HG02938 (cell line): Measurements from ENCODE around the gene STX16.

Source experiments
- ATAC-seq: cut with Tn5 transposase; IDR thresholded peaks from one replicate; pipeline ENCODE4 v1.9.1; 2021; ENCODE audit warnings: mild to moderate bottlenecking, moderate library complexity; ENCODE audit not compliant: unreplicated experiment

STX16 gene, protein sequence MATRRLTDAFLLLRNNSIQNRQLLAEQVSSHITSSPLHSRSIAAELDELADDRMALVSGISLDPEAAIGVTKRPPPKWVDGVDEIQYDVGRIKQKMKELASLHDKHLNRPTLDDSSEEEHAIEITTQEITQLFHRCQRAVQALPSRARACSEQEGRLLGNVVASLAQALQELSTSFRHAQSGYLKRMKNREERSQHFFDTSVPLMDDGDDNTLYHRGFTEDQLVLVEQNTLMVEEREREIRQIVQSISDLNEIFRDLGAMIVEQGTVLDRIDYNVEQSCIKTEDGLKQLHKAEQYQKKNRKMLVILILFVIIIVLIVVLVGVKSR

DNA sequence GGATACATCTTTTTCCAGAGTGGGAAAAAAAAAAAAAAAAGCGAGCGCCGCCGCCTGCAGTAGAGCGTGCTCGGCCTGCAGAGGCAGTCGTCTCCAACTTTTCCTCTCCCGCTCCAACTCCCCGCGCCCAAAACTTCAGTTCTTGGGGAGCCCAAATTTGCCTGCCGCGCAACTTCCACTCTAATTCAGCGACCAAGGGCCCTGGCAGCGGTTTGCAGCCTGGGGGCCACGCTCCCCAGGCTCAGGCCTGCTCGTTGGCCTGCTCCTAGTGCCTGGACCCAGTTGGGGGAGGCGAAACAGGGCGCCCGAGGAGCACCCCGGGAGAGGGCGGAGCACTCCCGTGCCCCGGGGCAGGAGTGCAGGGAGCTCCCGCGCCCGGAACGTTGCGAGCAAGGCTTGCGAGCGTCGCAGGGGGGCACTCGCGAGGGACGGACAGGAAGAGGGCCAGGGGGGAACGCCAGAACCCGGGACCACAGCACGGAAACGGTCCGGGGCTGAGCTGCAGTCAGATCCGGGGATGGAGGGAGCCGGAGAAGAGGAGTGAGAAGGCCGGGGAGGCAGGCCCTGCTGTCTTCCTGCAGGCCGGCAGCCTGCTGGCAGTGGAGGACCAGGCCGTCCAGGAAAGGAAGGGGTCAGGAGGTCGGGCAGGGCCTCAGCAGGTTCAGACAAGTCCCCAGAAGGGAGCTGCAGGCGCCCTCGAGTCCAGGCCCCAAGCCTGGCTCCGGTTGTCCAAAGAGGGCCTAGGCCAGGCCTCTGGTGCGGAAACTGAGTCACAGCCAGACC, at the start of gene STX16:
STX16 (plus strand) TSS at position 508 of the 783 bp plus-strand sequence. CDS start 724 bp downstream, outside the sequence.
- ATAC-seq: peak; percentile 56

DNA sequence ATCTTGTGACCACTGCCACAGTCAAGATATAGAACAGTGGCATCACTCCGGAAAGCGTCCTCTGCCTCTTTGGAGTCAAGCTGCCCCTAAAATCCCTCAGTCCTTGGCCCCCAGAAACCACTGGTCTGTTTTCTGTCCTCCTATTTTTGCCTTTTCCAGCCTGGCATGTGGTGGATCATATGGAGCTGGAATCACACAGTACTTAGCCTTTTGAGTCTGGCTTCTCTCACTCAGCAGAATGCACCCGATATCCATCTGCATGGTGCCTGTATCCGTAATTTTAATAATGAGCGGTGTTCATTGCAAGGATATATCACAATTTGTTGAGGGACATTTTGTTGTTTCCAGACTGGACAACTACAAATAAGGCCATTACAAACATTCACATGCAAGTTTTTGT, 49.0 kb upstream of the STX16 start:
- no peak for ATAC-seq

DNA sequence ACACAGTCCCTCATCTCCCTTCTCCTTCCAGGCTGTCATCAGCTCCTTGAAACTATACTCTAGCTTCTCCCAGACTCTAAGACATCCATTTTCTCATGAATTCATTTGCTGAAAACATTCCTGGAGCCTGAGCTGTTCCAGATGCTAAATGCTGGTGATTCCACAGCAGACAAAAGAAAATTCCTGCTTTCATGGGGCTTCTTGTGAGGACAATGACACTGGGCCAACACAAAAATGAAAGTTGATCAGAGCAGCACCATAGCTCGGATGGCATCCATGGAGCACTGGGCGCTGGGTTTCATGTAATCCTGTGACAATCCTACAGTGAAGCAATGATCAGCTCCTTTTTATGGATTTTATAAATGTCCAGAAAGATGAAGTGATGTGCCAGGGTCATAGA, 47.4 kb upstream of the STX16 start:
- no peak for ATAC-seq

DNA sequence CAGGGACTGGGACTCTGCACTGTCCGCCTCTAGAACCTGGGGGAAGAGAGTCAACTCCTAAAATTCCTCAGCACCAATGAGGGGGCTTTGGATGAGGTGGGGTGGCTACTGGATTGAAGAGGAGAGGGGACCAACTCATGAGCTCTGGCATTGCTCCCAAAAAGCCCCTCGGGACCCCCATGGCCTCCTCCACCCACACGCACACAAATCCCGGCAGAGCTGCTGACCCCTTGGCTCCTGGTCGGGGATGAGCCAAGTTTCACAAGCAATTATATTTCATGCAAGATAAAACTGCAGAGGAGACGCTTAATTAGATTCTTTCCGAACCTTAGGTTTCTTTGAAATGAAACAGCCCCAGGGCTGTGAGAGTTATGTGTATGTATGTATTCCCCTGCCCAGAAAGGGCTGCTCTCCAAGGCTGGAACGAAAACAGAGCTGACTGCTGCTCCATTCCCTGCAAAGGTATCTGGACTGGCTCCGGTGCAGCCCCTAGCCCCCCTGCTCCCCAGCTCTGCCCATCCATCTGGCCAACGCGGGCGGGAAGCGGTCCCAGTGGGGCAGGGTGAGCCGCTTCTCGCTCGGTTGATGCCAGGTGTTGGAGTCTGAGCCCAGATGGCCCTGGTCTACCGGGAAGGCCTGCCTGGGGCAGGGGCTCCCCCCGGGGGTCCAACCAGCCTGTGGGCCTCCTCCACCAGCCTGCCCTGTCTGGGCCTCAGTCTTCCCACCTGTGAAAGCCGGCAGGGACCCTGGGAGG, 46.8 kb upstream of the STX16 start:
- no peak for ATAC-seq

DNA sequence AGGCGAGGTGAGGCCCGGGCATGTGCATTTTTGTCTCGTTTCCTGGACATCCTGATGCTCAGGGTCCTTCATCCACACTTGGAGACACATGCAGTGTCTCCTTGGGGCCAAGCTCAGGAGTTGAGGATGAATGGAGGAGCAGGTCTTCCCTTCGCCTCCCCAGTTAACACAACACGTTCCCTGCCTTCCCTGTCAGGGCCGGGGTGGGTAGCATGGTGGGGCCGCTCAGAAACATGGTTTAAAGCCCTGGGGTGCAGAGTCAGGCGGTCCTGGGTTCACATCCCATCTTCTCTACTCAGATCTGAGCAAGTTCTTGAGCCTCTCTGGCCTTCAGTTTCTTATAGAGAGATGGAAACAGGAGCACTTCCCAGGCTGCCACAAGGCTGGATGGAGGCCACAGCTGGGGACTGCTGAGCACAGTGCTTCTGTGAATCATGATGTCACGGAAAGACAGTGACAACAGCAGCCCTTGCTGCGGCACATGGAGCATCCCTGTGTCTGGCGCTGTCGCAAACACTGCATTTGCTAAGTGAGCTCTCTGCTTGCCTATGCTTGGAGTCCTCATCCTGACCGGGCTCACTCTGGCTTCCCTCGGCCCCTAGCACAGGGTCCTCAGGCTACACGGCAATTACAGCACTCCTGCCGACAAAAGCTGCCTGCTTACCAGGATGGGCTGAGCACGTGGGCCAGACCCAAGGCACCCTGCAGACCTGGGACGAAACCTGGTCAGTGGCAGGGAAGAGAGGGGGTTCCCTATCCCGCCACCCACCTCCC, 45.6 kb upstream of the STX16 start:
- ATAC-seq: no peak

DNA sequence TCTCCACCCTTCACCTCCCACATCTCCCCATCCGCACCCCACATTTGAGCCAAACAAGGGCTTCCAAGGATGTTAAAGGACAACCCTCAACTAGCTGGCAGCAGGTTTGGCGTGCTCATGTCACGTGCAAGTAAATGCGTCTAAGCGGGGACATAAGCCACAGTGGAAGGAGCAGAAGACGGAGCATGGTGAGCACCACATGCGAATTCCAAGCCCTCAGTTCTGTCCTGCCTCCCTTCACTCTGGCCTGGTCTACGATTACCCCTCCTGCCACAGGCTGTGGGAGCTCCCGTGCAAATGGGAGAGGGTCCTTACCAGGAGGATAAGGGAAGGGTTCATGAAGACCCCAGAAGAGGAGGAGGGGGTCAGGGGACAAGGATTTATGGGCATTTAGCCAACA, 44.9 kb upstream of the STX16 start:
- no peak for ATAC-seq

DNA sequence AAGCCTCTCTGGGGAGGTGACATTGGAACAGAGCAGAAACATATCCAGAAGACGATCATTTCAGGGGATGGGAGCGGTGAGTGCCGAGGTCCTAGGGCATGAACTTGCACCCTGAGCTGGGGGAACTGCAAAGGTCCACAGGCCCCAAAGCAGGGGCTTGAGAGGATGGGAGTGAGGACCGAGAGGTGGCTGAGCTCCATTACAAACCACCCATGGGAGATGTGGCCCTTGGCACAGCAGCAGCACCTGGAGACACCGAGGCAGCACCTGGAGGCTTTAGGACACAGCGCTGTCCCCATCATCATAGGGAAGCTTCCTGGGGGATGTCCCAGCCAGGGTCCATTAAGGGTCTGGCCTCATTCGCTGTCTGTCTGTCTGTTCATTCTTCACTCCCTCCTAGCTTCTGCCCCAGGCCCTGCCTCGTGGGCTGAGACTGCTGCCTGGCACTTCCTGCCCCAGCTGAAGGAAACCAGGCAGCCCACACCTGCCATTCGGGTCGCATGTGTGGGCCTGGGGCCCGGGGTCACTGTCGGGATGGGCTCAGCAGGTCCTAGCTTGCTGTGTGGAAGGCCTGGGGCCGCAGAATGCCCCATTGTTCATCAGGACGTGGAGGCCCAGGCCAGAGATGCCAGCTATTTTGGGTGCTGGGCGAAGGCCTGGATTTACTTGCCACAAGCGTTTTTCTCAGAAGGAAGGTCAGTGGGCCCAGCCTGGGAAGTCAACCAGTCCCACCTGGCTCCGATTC, 42.8 kb upstream of the STX16 start:
- ATAC-seq: no peak

DNA sequence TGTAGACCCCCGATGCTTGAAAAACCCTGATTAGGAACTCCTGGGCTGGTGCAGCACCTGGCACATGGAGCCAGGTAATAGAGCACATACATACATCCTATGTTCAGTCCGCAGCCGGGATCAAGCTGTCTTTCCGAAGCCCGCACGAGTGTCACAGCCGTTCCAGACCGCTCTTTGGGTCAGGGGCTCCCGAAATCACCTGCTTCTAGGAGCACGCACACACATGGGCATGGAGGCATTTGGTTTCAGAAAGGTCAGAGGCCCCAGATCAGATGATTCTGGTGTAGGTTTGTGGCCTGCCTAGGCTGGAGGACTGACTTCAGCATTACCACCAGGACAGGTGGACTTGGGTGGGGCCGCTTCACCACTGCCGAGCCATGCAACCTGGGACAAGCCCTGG, 42.1 kb upstream of the STX16 start:
- no peak for ATAC-seq

DNA sequence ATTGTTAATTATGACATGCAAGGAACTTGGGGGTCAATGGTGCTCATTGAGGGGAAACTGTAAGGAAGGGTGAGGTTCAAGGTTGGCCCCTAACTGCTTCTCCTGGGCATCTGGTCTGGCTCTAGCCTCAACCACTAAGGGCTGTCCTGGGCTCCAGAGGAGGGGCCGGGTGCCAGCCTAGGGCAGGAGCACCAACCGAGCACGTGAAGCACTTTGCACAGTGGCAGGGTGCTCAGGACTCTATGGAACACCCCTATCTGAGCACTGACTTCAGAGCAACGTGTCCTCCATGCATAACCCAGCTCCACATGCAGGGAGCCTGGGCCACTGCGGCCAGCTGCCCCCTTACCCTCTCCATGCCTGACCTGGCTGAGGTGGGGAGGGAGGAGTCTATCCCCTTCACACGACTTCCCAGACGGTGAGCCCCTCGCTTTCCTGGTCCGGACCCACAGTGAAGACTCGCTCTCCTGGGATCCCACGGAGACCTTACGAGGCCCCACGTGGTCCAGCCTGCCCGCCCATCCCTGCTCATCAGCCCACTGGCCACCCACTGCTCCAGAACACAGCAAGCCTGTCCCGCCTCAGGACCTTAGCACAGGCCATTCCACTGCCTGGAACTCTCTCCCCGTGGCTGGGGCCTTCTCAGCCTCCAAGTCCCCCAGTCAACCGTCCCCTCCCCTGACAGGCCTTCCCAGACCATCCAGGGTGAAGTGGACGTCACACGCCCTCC, 40.8 kb upstream of the STX16 start:
- no peak for ATAC-seq

DNA sequence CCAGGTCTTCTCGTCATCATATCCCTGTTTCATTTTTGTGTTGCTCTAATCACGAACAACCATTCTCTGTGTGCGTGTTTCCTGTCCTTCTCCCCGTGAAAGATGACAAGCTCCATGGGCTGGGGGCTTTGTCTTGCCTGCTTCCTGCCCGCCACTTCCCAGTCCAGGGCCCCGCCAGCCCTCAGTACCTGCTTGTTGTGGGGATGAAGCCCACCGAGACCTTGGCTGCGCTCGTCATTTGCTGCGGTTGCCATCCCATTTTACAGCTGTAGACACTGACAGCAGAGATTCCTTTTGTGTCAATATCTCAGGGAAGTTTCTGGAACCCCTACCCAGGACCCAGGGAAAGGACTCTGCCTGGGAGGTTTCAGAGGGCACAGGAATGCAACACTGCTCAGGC, 40.3 kb upstream of the STX16 start:
- no peak for ATAC-seq

DNA sequence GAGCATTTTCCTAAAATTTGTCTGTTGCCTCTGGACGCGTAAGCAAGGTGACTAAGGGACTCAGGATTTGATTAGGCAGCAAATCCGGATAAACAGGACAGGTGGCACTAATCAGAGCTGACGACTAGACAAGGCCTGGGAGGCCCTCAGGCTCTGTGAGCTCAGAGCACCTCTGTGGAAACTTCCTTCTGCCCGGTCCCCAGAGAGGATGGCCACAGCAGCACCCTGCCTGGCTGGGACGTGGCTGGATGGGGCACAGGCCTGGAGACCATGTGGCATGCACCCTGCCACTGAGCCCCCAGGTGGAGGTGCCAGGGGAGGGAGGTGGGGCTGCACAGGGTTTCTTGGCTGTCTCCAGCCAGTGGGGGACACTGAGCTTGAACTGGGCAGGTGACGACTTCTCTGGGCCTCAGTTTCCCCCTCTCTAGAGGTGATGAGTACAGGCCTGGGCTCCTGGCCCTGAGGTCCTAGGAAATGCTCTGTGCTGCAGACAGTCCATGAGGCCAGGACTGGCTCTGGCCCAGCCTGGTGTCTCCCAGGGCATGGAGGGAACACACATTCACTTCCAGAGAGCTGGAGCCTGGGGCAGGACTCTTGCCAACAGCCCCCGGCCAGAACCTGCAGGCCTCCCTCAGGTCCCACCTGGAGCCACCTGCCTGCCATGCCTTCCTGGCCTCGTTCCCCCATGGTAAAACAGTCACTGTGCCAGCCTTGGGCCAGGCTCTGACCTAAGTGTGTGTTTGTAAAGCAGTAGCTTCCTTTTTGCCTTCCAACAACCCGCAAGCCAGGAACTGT, 39.6 kb upstream of the STX16 start:
- no peak for ATAC-seq

DNA sequence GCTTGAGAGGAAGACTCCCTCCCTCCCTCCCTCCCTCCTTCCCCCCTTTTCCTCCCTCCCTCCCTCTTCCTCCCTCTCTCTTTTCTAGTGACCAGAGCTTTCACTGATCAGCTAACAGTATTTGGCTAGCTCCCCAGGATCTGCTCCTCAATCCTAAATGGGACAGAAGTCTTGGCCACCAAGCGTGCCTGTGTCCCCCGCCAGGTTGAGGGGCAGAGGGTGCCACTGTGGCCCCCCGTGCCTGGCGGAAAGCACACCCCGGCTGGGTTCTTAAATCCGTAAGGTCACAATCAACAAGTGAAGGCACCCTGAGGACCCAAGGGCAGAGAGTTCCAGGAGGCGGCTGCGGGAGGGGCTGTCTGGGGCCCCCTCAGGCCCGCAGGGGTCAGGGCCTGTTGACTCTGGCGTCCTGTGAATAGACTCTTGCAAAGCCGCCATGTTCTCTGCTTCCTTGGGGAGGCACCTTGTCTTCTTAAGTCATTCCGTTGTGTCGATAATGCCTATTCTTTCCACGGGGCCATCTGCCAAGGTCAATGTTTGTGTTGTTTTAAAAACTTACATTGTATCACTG, 38.9 kb upstream of the STX16 start:
- no peak for ATAC-seq

DNA sequence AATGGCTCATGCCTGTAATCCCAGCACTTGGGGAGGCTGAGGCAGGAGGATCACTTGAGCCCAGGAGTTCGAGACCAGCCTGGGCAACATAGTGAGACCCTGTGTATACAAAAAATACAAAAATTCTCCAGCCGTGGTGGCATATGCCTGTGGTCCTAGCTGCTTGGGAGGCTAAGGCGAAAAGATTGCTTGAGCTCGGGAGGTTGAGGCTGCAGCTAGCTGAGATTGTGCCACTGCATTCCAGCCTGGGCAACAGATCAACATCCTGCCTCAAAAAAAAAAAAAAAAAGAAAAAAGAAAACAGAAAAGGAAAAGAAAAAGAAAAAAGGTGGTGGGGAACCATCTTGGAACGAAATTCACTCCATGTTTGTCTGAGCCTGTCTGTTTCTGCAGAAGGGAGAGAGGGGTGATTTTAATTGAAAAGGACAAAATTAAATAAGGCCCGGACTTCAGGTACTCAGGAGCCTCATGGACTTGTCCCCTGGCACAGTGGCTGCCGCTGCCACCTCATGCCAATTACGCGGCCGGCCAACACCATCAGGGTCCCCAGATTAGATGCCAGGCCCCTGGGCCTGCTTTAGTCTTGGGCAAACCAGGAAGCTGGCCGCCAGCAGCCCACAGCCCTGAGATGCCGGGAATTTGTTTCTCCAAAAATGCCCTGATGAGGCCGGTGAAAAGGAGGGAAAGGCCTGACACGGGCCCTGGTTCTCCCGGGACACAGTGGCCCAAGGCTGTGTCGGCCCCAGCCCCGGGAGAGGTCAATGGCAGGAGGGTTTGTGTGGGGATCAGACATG, 37.8 kb upstream of the STX16 start:
- ATAC-seq: no peak

DNA sequence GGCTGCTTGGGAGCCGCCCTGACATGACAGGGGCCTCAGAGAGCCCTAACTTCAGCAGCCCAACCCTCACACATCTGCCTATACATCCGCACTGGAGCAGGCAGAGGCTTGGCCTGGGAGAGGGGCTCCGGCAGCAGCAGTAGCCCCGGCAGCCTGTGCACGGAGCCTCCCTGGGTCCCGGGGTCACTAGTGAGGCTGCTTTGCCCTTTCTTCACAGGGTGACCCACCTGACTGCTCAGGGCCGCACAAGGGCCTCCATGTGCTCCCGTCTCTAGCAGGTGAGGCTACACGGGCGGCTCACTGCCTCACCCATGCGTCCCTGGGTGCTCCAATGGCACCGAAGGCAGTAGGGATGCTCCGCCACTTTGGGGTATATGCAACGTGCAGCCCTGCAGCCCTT, 36.7 kb upstream of the STX16 start:
- no peak for ATAC-seq

DNA sequence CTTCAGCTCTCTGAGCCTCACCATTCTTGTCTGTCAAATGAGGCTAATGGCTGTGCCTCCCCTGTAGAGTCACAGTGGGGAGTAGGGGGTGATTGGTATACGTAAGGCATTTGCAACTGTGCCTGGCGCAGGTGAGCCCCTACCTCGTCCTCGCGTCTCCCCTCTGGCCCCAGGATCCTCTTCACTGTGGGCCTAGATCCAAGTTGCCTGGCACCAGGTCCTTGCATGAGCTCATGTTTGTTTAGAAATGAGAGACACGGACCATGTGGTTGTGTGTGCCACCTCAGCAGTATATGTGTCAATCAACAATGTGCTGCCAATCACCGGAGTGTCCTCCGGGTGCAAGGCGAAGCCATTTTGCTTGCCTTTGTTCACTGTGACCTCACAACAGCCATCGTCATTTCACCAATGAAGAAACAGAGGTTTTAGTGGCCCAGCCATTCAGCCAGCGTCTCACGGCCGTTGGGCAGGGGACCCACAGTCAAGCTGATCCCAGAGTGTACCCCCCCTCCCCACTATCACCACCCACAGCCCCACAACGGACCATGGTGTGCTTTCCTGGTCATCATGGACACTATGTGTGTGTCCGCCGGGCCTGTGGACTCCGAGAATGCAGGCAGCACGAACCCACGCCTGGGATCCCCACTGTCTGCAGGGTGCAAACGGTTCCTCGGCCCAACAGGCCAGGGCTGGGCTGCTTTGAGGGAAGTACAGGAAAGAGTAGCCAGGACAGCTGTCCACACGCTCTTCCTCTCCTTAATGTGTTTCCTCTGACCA, 35.9 kb upstream of the STX16 start:
- ATAC-seq: no peak

DNA sequence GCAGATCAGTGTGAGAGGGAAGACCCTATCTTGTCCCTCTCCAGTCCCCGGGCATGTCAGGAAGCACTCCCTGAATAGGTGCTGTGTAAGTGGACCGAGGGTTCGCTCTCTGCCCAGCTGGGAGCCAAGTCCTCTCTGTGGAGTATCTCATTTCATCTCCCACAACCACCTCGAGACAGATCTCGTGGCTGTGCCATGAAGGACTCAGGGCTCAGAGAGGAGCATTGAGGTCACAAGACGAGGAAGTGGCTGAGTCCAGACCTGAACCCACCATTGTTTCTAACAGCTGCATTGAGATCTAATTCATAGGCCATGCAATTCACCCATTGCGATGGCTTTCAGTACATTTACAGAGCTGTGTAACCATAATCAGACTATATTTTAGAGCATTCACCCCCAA, 34.7 kb upstream of the STX16 start:
- ATAC-seq: no peak

DNA sequence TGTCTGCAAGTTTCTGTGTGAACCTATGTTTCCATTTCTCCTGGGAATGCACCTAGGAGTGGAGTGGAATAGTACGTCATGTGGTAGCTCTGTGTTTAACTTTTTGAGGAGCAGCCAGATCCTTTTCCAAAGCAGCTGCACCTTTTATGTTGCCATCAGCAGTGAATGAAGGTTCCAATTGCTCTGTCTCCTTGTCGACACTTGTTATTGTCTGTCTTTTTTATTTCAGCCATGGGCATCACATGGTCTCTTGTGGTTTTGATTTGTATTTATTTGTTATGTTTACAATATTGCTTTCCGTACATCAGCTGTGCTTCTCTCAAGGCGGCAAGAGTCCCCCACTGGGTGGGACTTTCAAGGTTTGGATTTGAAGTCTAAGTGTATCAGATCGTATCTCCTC, 33.9 kb upstream of the STX16 start:
- ATAC-seq: no peak
